K562 treated with DMSO at 1 percent for 48 hours (cell line): ENCODE results near the gene RPL7A. TPM values are rescaled to one million over a fixed set of nuclear protein-coding genes. Genes with fewer than 3 reads are reported as not detected.

ENCODE experiments used
- total RNA-seq: library from RNA; unstranded; fragments of 300-600 nt; gene quantifications from 2 replicates; pipeline ENCODE4 v1.2.3, GENCODE V29; 2022; ENCODE audit warnings: low replicate concordance; ENCODE audit errors: extremely low read depth

RPL7A gene
- total RNA-seq, result 3,158 and 3,735 TPM in 2 replicates

GRCh38 chr9:133347985-133348717 is at the start of gene RPL7A, which contains the start of gene MED22:
TSS of gene RPL7A (plus strand) at chr9:133348218. CDS start at chr9:133348244, 26 bp downstream.
TSS of gene MED22 (minus strand) at chr9:133348131. CDS start at chr9:133346662, 1,469 bp downstream.

GRCh38 chr9:133335924-133336811 is 11.8 kb upstream of the RPL7A start, which contains the start of gene SURF6:
TSS of gene SURF6 (minus strand) at chr9:133336188. CDS start at chr9:133336132, 56 bp downstream.

GRCh38 chr9:133356391-133357091 is 8.5 kb downstream of the RPL7A start, which contains the start of the genes SURF1 and SURF2:
TSS of gene SURF1 (minus strand) at chr9:133356487. CDS start at chr9:133356453, 34 bp downstream.
TSS of gene SURF2 (plus strand) at chr9:133356550. CDS start at chr9:133356593, 43 bp downstream.

GRCh38 chr9:133375724-133376654 is 28.0 kb downstream of the RPL7A start, which contains the start of the genes STKLD1 and SURF4:
TSS of gene STKLD1 (plus strand) at chr9:133376366. CDS start at chr9:133376474, 108 bp downstream.
TSS of gene SURF4 (minus strand) at chr9:133376060. CDS start at chr9:133375969, 91 bp downstream.

Other genes with a start within 250 kb of the RPL7A start
- not detected in 2 replicates for gene RALGDS, start 227.0 kb upstream of the RPL7A start, total RNA-seq
- gene GBGT1, start 184.3 kb upstream of the RPL7A start, total RNA-seq, result not detected in 2 replicates
- gene OBP2B, start 139.0 kb upstream of the RPL7A start, total RNA-seq, result not detected in 2 replicates
- gene ABO, start 73.0 kb upstream of the RPL7A start, total RNA-seq, result not detected in 2 replicates
- gene SURF6, start 12.0 kb upstream of the RPL7A start, total RNA-seq, result not detected in 2 replicates
- gene MED22, start 87 bp upstream of the RPL7A start, total RNA-seq, result not detected in 2 replicates
- gene SURF1, start 8.3 kb downstream of the RPL7A start, total RNA-seq, result not detected in 2 replicates
- gene SURF2, start 8.3 kb downstream of the RPL7A start, total RNA-seq, result not detected in 2 replicates
- gene SURF4, start 27.8 kb downstream of the RPL7A start, total RNA-seq, result 175 TPM in 1 of 2 replicates, not detected in the other
- gene STKLD1, start 28.1 kb downstream of the RPL7A start, total RNA-seq, result not detected in 2 replicates
- not detected in 2 replicates for gene REXO4, start 69.8 kb downstream of the RPL7A start, total RNA-seq
- gene ADAMTS13, start 74.1 kb downstream of the RPL7A start, total RNA-seq, result not detected in 2 replicates
- not detected in 2 replicates for gene CACFD1, start 111.8 kb downstream of the RPL7A start, total RNA-seq
- gene SLC2A6, start 130.9 kb downstream of the RPL7A start, total RNA-seq, result not detected in 2 replicates
- gene MYMK, start 176.7 kb downstream of the RPL7A start, total RNA-seq, result not detected in 2 replicates
- not detected in 2 replicates for gene ADAMTSL2, start 186.5 kb downstream of the RPL7A start, total RNA-seq